Activated CD8-positive, alpha-beta T cell treated with anti-CD3 and anti-CD28 coated beads for 36 hours (primary cell): ENCODE results near the gene EHD1. TPM values are rescaled to one million over a fixed set of nuclear protein-coding genes. Genes with fewer than 3 reads are reported as not detected.

Experiments
- ATAC-seq: fragments of 200-7000 bp; cut with Tn5 transposase; one replicate; pipeline ENCODE4 v1.10.0; 2021; ENCODE audit warnings: mild to moderate bottlenecking, moderate library complexity
- CTCF ChIA-PET: fragments of 350-600 bp; sonication (Branson Sonifier 250); formaldehyde crosslinking; loops from one replicate; lab custom pipeline; 2021; ENCODE audit warnings: antibody characterized with exemption; lab: Charles Lee
- POLR2A ChIA-PET: fragments of 350-600 bp; sonication (Branson Sonifier 250); formaldehyde crosslinking; loops from one replicate; lab custom pipeline; 2021; ENCODE audit warnings: antibody characterized with exemption; lab: Charles Lee
- DNase-seq: peaks from one replicate; pipeline ENCODE4 v3.0.0-alpha.2; 2020
- H3K27ac Mint-ChIP-seq: one replicate; pipeline ENCODE4 v1.8.0; 2021; ENCODE audit warnings: mild to moderate bottlenecking, mixed read lengths
- H3K27me3 Mint-ChIP-seq: one replicate; pipeline ENCODE4 v1.8.0; 2021; ENCODE audit warnings: mixed read lengths
- H3K36me3 Mint-ChIP-seq: one replicate; pipeline ENCODE4 v1.8.0; 2021; ENCODE audit warnings: low read depth, mixed read lengths
- H3K4me1 Mint-ChIP-seq: one replicate; pipeline ENCODE4 v1.8.0; 2021; ENCODE audit warnings: low read depth, mixed read lengths
- H3K4me3 Mint-ChIP-seq: one replicate; pipeline ENCODE4 v1.8.0; 2021; ENCODE audit warnings: mild to moderate bottlenecking, moderate library complexity, mixed read lengths
- H3K9me3 Mint-ChIP-seq: one replicate; pipeline ENCODE4 v1.8.0; 2021; ENCODE audit warnings: mixed read lengths
- intact Hi-C: fragments of 100-400 bp; cut with micrococcal nuclease; formaldehyde crosslinking; loops from one replicate; pipeline ENCODE4 v1.10.0; 2022
- total RNA-seq, 2 experiments: library from RNA; stranded (reverse); gene quantifications; one replicate each; pipeline ENCODE4 v1.2.3, GENCODE V29; 2021
- TF ChIP-seq, protein P1 (sequence below): fragments of 200-600 bp; IDR thresholded peaks from one replicate; pipeline ENCODE4 v1.8.0; 2022; ENCODE audit warnings: antibody characterized with exemption, mild to moderate bottlenecking

The EHD1 gene
- total RNA-seq, 2 experiments from 2014 or later, result 60.3 to 65.1 TPM

DNA sequence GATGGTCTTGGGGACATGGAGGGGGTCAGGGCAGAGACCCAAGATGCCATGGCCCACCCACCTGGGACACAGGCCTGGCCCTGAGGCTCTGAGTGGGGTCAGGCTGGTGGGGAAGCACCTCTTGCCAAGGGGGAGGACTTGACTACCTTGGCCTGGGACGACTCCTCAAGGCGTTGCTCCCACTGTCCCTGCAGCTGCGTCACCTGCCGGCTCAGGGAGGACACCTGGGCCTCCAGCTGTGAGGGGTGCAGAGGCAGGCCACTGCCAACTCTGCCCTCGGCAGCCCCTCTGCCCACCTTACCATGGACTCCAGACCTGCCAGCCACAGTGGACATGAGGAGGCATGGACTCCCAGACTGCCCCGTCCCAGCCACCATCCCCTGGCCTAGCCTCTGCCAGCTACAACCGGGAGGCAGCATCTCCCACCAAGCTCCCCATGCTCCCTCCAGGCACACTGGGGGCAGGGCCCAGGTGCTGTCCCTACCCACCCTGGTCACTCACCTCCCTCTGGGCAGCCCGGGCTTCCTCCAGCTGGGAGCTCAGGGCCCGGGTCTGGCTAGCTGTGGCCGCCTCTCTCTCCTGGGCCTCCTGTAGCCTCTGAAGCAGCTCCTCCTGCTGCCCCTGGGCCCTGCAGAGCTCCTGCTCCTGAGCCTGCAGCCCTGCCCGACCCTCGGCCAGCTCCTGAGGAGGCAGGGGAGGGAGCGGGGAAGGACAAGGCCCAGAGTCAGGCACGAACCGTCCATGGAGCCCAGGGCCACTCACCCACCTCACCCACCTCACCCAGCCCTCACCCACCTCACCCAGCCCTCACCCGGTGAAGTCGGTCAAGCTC, 42.6 kb downstream of the EHD1 start:
- Mint-ChIP-seq H3K9me3 (no peaks in the 10 kb centered on the region), H3K27me3 (no peaks in the 10 kb centered on the region), H3K36me3 (no peaks in the 10 kb centered on the region), H3K4me1 (no peaks in the 10 kb centered on the region), H3K4me3 (no peak overlapping the region), H3K27ac (no peak overlapping the region)
- DNase-seq (no peak), ATAC-seq (no peak)
- intact Hi-C loops, result no loop called here
- POLR2A ChIA-PET, result interaction anchor here (1.6 kb wide), 1 partner anchor 9 kb away, joined by 3 read pairs; the partner anchor contains the start of gene CDC42BPG
- TF ChIP-seq, protein P1, sequence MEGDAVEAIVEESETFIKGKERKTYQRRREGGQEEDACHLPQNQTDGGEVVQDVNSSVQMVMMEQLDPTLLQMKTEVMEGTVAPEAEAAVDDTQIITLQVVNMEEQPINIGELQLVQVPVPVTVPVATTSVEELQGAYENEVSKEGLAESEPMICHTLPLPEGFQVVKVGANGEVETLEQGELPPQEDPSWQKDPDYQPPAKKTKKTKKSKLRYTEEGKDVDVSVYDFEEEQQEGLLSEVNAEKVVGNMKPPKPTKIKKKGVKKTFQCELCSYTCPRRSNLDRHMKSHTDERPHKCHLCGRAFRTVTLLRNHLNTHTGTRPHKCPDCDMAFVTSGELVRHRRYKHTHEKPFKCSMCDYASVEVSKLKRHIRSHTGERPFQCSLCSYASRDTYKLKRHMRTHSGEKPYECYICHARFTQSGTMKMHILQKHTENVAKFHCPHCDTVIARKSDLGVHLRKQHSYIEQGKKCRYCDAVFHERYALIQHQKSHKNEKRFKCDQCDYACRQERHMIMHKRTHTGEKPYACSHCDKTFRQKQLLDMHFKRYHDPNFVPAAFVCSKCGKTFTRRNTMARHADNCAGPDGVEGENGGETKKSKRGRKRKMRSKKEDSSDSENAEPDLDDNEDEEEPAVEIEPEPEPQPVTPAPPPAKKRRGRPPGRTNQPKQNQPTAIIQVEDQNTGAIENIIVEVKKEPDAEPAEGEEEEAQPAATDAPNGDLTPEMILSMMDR, result no peak
- CTCF ChIA-PET, result interaction anchor here (1.1 to 1.8 kb wide), 2 partner anchors 12 to 48 kb away, joined by 3 to 7 read pairs; no protein-coding TSS in a partner anchor

DNA sequence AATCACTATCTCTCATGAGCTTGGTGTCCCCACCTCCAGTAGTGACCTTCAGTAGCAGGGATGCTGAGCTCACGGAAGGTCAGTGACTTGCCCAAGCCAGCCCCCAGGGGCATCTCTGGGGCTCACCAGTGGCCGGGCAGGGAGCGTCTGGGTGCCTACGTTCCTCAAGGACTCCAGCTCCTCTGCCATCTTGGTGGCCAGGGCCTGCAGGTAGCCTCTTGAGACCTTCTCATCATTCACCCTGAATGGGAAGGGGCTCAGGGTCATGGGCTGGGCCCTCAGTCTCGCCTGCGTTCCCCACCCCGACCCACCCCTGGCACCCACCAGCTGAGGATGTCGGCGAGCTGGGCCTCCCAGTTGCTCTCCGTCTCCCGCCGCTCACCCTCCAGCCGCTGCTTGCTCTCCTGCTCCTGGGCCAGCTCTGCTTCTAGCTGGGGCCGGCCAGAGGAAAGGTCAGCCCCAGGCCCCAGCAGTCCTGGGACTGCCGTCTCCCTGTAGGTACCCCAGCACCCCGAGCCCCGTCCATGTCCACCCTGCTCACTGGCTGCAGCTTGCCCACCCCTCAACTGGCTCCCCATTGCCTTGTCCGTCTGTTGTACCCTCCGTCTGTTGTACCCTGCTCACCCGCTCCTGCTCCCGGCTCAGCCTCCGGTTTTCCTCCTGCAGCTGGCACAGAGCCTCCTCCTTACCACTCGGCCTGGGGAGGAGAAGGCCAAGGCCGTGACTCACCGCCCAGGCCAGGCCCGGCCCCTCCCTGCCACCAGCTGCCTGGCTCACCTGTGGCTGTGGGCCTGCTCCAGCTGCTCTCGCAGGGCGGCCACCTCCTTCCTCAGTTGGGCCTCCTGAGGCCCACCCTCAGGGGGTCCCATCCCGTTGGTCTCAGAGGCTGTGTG, 43.5 kb downstream of the EHD1 start:
- no peak for DNase-seq
- Mint-ChIP-seq H3K36me3 (no peaks in the 10 kb centered on the region), H3K4me1 (no peaks in the 10 kb centered on the region), H3K27ac (no peak overlapping the region), H3K27me3 (no peaks in the 10 kb centered on the region), H3K9me3 (no peaks in the 10 kb centered on the region), H3K4me3 (no peak overlapping the region)
- intact Hi-C loops, result no loop called here
- ATAC-seq, result no peak
- ChIA-PET POLR2A (interaction anchor here (0.5 to 1.6 kb wide), 2 partner anchors 10 to 308 kb away, joined by 3 read pairs; partner anchors contain the start of gene CDC42BPG), CTCF (interaction anchor here (0.6 to 1.8 kb wide), 4 partner anchors 13 to 62 kb away, joined by 3 to 7 read pairs (median 3); no protein-coding TSS in a partner anchor)
- TF ChIP-seq, protein P1, result no peak

DNA sequence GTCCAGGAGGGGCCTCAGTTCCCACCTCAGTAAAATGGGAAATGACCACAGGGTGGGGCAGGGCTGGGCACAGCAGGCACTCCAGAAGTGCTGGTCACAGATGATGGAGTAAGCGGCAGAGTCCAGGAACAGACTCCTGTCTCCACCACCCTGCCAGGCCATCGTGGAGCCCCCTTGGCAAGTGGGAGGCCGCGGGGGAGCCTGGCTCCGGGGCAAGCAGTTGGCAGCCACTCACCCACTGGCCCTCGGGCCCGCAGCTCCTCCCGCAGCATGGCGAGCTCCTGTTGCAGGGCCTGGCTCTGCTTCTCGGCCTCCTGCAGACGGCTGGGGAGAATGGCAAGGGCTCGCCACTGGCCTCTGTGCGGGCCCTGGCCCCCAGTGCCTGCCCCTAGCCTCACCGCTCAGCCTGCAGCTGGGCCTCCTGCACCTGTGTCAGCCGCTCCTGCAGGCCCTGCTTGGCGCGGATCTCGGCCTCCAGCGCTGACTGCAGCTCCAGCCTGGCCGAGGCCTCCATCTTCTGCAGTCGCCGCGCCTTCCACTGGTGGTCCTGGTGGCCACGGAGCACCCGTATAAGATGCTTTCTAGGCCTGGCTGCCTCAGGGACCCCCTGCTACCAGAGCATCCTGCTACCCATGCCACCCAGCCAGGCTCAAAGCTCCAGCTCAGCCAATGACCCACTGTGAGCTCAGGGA, 44.2 kb downstream of the EHD1 start:
- intact Hi-C loops, result no loop called here
- CTCF ChIA-PET, result interaction anchor here (0.6 to 1.4 kb wide), 2 partner anchors 54 to 61 kb away, joined by 3 read pairs; no protein-coding TSS in a partner anchor

DNA sequence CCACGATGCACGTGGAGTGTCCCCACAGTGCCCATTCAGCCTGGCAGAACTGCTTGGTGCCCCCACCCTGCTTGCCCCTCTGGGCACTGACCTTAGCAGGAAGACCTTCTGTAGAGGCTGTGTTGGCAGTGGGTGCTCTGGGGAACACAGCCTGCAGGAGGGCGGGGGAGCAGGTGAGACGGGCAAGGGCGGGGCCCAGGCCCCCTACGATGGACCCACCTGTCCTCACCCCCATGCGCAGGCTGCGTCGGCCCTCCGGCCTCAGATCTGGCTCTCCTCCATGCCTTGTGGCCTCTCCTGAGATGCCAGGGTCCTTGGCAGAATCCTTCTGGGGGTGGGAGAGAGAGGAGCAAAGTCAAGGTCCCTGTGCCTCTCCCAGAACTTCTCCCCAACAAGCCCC, 44.9 kb downstream of the EHD1 start:
- POLR2A ChIA-PET, result interaction anchor here (0.7 kb wide), 1 partner anchor 20 kb away, joined by 4 read pairs; no protein-coding TSS in a partner anchor
- H3K27ac Mint-ChIP-seq, result no peak overlapping the region
- H3K27me3 Mint-ChIP-seq, result no peaks in the 10 kb centered on the region
- TF ChIP-seq, protein P1, result no peak
- H3K4me3 Mint-ChIP-seq, result no peak overlapping the region
- H3K4me1 Mint-ChIP-seq, result no peaks in the 10 kb centered on the region
- intact Hi-C loops, result no loop called here
- H3K36me3 Mint-ChIP-seq, result no peaks in the 10 kb centered on the region
- no peak for DNase-seq
- ATAC-seq, result no peak
- CTCF ChIA-PET, result no interaction called here
- no peaks in the 10 kb centered on the region for H3K9me3 Mint-ChIP-seq

More for the DNA sequence above, 44.2 kb downstream of the EHD1 start:
- Mint-ChIP-seq H3K9me3 (no peaks in the 10 kb centered on the region), H3K27me3 (no peaks in the 10 kb centered on the region), H3K4me3 (no peak overlapping the region), H3K27ac (no peak overlapping the region), H3K4me1 (no peaks in the 10 kb centered on the region), H3K36me3 (no peaks in the 10 kb centered on the region)
- TF ChIP-seq, protein P1, result no peak
- POLR2A ChIA-PET, result no interaction called here
- DNase-seq, result no peak
- no peak for ATAC-seq
